ENCODE results near the gene GPR162.
A peak's percentile ranks its signal among the peaks of the same experiment; 100 is the strongest.

Gene GPR162

DNA sequence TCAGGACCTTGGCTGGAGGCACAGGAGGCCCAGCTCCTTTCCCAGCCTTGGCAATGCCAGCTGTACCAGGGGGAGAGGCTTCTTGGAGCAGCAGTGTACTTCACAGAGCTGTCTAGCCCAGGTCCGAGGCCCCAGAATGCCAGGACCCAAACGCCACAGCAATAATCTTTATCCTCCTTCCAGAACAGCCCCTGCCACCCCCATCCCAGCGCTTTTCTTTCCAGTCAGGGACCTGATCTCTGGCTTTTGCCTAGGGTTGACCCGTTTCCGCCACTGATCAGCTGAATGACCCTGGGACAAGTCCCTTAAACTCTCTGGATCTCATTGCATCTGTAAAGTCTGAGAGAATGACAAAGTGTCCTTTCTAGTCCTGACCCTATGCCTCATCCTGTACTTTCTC, 44.2 kb upstream of the GPR162 start:
- H2AK5ac ChIP-seq (ENCODE audit: low read length, severe bottlenecking) = no peak overlapping the region
- peaks cover 29 to 33% of the 10 kb centered on the region in 2 experiments for H3K27me3 ChIP-seq (ENCODE audit: control insufficient read depth in 1 of 2, insufficient read depth in 1 of 2, low read length in 2 of 2)
- peaks cover 0 to 16% of the 10 kb centered on the region in 2 experiments for H3K36me3 ChIP-seq (ENCODE audit: control insufficient read depth in 1 of 2, insufficient read depth in 2 of 2, low read depth in 1 of 2, low read length in 2 of 2)
- peaks cover 20% of the 10 kb centered on the region for H3K4me1 ChIP-seq (ENCODE audit: control insufficient read depth, insufficient read depth, low read depth, low read length)
- H2BK15ac ChIP-seq (ENCODE audit: low read depth, poor library complexity, severe bottlenecking) = peak overlapping the region; percentile 13
- H3K14ac ChIP-seq (ENCODE audit: low read length in 2 of 2) = no peak overlapping the region
- no peak overlapping the region for H4K91ac ChIP-seq (ENCODE audit: low read length)
- no peak overlapping the region for H3K23ac ChIP-seq (ENCODE audit: low read length in 2 of 2)
- no peaks in the 10 kb centered on the region for H3K9me3 ChIP-seq (ENCODE audit: control insufficient read depth, low read length)
- H3K27ac ChIP-seq (ENCODE audit: low read length, poor library complexity, severe bottlenecking) = no peak overlapping the region
- no peaks in the 10 kb centered on the region for H3K79me1 ChIP-seq (replicated peaks; ENCODE audit: low read length, poor library complexity, severe bottlenecking)
- peak overlapping the region in 1 of 2 experiments; percentile 7 for H3K4ac ChIP-seq (ENCODE audit: low read depth in 1 of 2, low read length in 2 of 2)
- H3K4me2 ChIP-seq (ENCODE audit: low read length, poor library complexity, severe bottlenecking) = no peak overlapping the region
- no peak overlapping the region for H3K18ac ChIP-seq (ENCODE audit: low read depth in 1 of 2, low read length in 2 of 2)
- H4K8ac ChIP-seq (ENCODE audit: low read length) = no peak overlapping the region
- WGBS = 99% methylated on average over 5 of the region's 5 CpGs
- H2BK5ac ChIP-seq (ENCODE audit: low read depth, low read length, poor library complexity, severe bottlenecking) = no peak overlapping the region
- H3K9ac ChIP-seq (ENCODE audit: low read length) = peak overlapping the region; percentile 78
- no peak overlapping the region for H3K4me3 ChIP-seq (ENCODE audit: insufficient read depth in 1 of 2, low read depth in 1 of 2, low read length in 2 of 2)
- DNase-seq = no peak
- no peak overlapping the region for H2BK12ac ChIP-seq (ENCODE audit: low read length in 2 of 2)
- H2AFZ ChIP-seq (ENCODE audit: low read depth, low read length) = no peak overlapping the region
- H2BK120ac ChIP-seq (ENCODE audit: low read depth, low read length) = no peak overlapping the region

DNA sequence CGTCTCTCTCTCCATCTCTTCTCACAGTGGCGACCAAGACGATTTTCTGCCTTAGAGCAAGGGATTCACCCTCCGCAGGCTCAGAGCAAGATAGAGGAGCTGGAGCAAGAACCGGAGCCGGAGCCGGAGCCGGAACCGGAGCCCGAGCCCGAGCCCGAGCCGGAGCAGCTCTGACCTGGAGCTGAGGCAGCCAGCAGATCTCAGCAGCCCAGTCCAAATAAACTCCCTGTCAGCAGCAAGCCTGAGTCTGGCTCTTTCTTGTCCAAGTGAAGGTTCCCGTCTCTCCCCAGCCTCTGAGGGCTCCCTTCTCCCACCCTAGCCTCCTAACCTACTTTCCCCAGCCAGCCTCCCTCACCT, 43.4 kb upstream of the GPR162 start:
- Histone ChIP-seq H3K4me2 (ENCODE audit: low read length, poor library complexity, severe bottlenecking) (peak overlapping the region; percentile 93), H2BK12ac (ENCODE audit: low read length in 2 of 2) (peak overlapping the region in 1 of 2 experiments; percentile 70), H3K9ac (ENCODE audit: low read length) (peak overlapping the region; percentile 78), H2AFZ (ENCODE audit: low read depth, low read length) (no peak overlapping the region), H3K14ac (ENCODE audit: low read length in 2 of 2) (no peak overlapping the region), H3K18ac (ENCODE audit: low read depth in 1 of 2, low read length in 2 of 2) (peak overlapping the region; percentile 11 to 59), H3K23ac (ENCODE audit: low read length in 2 of 2) (no peak overlapping the region), H3K27me3 (ENCODE audit: control insufficient read depth in 1 of 2, insufficient read depth in 1 of 2, low read length in 2 of 2) (peaks cover 22 to 29% of the 10 kb centered on the region in 2 experiments), H2BK5ac (ENCODE audit: low read depth, low read length, poor library complexity, severe bottlenecking) (no peak overlapping the region), H3K27ac (ENCODE audit: low read length, poor library complexity, severe bottlenecking) (peak overlapping the region; percentile 17), H3K4ac (ENCODE audit: low read depth in 1 of 2, low read length in 2 of 2) (peak overlapping the region in 1 of 2 experiments; percentile 65), H3K4me1 (ENCODE audit: control insufficient read depth, insufficient read depth, low read depth, low read length) (peaks cover 19% of the 10 kb centered on the region), H3K79me1 (replicated peaks; ENCODE audit: low read length, poor library complexity, severe bottlenecking) (no peaks in the 10 kb centered on the region), H2BK120ac (ENCODE audit: low read depth, low read length) (no peak overlapping the region), H3K9me3 (ENCODE audit: control insufficient read depth, low read length) (no peaks in the 10 kb centered on the region), H2BK15ac (ENCODE audit: low read depth, poor library complexity, severe bottlenecking) (no peak overlapping the region), H4K91ac (ENCODE audit: low read length) (no peak overlapping the region), H3K4me3 (ENCODE audit: insufficient read depth in 1 of 2, low read depth in 1 of 2, low read length in 2 of 2) (peak overlapping the region in 1 of 2 experiments; percentile 78), H4K8ac (ENCODE audit: low read length) (peak overlapping the region; percentile 12), H2AK5ac (ENCODE audit: low read length, severe bottlenecking) (no peak overlapping the region), H3K36me3 (ENCODE audit: control insufficient read depth in 1 of 2, insufficient read depth in 2 of 2, low read depth in 1 of 2, low read length in 2 of 2) (peaks cover 0 to 13% of the 10 kb centered on the region in 2 experiments)
- 24% methylated on average over 14 of the region's 14 CpGs for WGBS
- DNase-seq = peak; percentile 61

DNA sequence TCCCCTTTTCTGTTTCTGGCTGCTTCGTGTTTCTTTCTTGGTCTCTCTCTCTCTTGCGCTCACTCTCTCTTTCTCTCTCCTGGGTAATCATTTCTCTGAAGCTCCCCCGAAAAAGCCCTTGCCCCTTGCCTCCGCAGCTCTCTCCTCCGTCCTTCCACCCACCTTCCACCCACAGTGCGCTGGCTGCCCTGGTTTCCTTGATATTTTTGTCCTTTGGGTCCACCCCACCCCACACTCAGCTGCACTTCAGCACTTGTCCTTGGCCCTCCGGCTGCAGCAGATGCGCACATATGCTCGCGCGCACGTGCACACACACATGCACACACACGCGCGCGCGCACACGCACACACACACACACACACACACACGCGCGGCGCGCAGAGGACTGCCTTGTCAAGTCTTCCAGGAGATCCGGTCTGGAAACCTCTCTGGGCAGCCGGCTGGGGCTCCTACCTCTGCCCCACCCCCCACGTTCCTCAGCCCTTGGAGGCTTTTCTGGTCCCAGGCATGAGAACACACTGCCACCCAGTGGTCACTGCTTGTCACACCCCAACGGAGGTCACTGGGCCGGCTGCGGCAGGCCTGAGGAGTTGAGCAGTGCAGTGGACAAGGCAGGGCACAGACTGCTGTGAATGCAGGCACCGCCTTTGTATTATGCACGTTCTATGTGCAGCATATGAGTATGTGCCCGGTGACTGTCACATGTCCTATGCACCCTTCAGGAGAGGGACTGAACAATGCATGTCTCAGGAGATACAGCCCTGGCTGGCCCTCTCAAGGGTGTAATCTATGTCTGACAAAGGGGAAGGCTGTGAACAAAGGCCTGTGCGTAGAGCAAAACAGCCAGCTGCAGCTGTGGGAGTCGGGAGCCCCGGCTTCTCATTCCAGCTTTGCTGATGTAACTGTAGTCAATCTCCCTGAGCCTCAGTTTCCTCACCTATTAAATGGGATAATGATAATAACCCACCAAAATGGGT, 42.8 kb upstream of the GPR162 start:
- Histone ChIP-seq H3K4me1 (ENCODE audit: control insufficient read depth, insufficient read depth, low read depth, low read length) (peaks cover 12% of the 10 kb centered on the region), H2AFZ (ENCODE audit: low read depth, low read length) (peak overlapping the region; percentile 70), H3K9ac (ENCODE audit: low read length) (peak overlapping the region; percentile 78), H4K91ac (ENCODE audit: low read length) (no peak overlapping the region), H3K4me3 (ENCODE audit: insufficient read depth in 1 of 2, low read depth in 1 of 2, low read length in 2 of 2) (peak overlapping the region; percentile 59 to 78), H3K79me1 (replicated peaks; ENCODE audit: low read length, poor library complexity, severe bottlenecking) (no peaks in the 10 kb centered on the region), H3K27me3 (ENCODE audit: control insufficient read depth in 1 of 2, insufficient read depth in 1 of 2, low read length in 2 of 2) (peaks cover 19 to 23% of the 10 kb centered on the region in 2 experiments), H3K36me3 (ENCODE audit: control insufficient read depth in 1 of 2, insufficient read depth in 2 of 2, low read depth in 1 of 2, low read length in 2 of 2) (peaks cover 0 to 11% of the 10 kb centered on the region in 2 experiments), H2BK120ac (ENCODE audit: low read depth, low read length) (no peak overlapping the region), H2BK12ac (ENCODE audit: low read length in 2 of 2) (peak overlapping the region in 1 of 2 experiments; percentile 40), H3K9me3 (ENCODE audit: control insufficient read depth, low read length) (no peaks in the 10 kb centered on the region), H3K27ac (ENCODE audit: low read length, poor library complexity, severe bottlenecking) (peak overlapping the region; percentile 17), H2BK5ac (ENCODE audit: low read depth, low read length, poor library complexity, severe bottlenecking) (no peak overlapping the region), H3K4ac (ENCODE audit: low read depth in 1 of 2, low read length in 2 of 2) (peak overlapping the region in 1 of 2 experiments; percentile 65), H2BK15ac (ENCODE audit: low read depth, poor library complexity, severe bottlenecking) (no peak overlapping the region), H3K14ac (ENCODE audit: low read length in 2 of 2) (peak overlapping the region in 1 of 2 experiments; percentile 84), H3K4me2 (ENCODE audit: low read length, poor library complexity, severe bottlenecking) (peak overlapping the region; percentile 93), H3K18ac (ENCODE audit: low read depth in 1 of 2, low read length in 2 of 2) (peak overlapping the region; percentile 59 to 90), H3K23ac (ENCODE audit: low read length in 2 of 2) (peak overlapping the region in 1 of 2 experiments; percentile 19), H4K8ac (ENCODE audit: low read length) (peak overlapping the region; percentile 42), H2AK5ac (ENCODE audit: low read length, severe bottlenecking) (no peak overlapping the region)
- WGBS = 7% methylated on average over 35 of the region's 35 CpGs
- peak; percentile 93 for DNase-seq

DNA sequence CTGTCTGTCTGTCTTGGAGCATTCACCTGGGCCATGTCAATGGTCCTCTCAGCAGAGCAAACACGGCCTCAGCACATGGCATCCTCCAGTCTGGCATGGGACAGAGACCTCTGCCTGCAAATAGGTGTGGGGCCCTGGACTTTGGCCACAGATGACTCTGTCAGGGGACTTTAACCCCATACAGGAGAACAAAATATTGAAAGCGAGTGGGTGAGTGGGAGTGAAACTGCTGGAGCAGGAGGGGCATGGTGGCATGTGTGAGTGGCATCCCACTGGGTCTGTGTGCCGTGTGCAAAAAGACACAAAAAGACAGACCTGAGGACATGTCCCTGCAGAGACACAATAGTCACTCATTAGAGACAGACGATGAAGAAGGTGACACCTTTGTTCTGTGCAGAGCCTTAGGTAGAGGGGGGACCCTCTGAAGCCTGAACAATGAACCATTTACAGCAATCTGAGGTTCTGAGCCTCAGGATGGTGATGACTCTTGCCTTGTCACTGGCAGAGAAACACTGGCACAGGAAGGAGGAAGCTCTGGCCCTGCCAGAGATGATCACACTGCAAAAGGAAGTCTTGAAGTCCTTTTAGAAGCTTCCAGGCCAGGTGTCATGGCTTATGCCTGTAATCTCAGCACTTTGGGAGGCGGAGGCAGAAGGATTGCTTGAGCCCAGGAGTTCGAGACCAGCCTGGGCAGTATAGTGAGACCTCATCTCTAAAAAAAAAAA, 41.8 kb upstream of the GPR162 start:
- Histone ChIP-seq H2BK120ac (ENCODE audit: low read depth, low read length) (no peak overlapping the region), H2BK12ac (ENCODE audit: low read length in 2 of 2) (no peak overlapping the region), H3K23ac (ENCODE audit: low read length in 2 of 2) (no peak overlapping the region), H3K27me3 (ENCODE audit: control insufficient read depth in 1 of 2, insufficient read depth in 1 of 2, low read length in 2 of 2) (peaks cover 9 to 17% of the 10 kb centered on the region in 2 experiments), H3K4me1 (ENCODE audit: control insufficient read depth, insufficient read depth, low read depth, low read length) (peaks cover 10% of the 10 kb centered on the region), H4K8ac (ENCODE audit: low read length) (peak overlapping the region; percentile 66), H2AK5ac (ENCODE audit: low read length, severe bottlenecking) (no peak overlapping the region), H4K91ac (ENCODE audit: low read length) (no peak overlapping the region), H3K36me3 (ENCODE audit: control insufficient read depth in 1 of 2, insufficient read depth in 2 of 2, low read depth in 1 of 2, low read length in 2 of 2) (peaks cover 0 to 6% of the 10 kb centered on the region in 2 experiments), H3K9me3 (ENCODE audit: control insufficient read depth, low read length) (no peaks in the 10 kb centered on the region), H2AFZ (ENCODE audit: low read depth, low read length) (no peak overlapping the region), H3K4me2 (ENCODE audit: low read length, poor library complexity, severe bottlenecking) (no peak overlapping the region), H3K27ac (ENCODE audit: low read length, poor library complexity, severe bottlenecking) (no peak overlapping the region), H3K4ac (ENCODE audit: low read depth in 1 of 2, low read length in 2 of 2) (peak overlapping the region in 1 of 2 experiments; percentile 26), H3K9ac (ENCODE audit: low read length) (peak overlapping the region; percentile 21), H3K79me1 (replicated peaks; ENCODE audit: low read length, poor library complexity, severe bottlenecking) (no peaks in the 10 kb centered on the region), H3K14ac (ENCODE audit: low read length in 2 of 2) (no peak overlapping the region), H2BK5ac (ENCODE audit: low read depth, low read length, poor library complexity, severe bottlenecking) (no peak overlapping the region), H3K18ac (ENCODE audit: low read depth in 1 of 2, low read length in 2 of 2) (no peak overlapping the region), H2BK15ac (ENCODE audit: low read depth, poor library complexity, severe bottlenecking) (peak overlapping the region; percentile 52), H3K4me3 (ENCODE audit: insufficient read depth in 1 of 2, low read depth in 1 of 2, low read length in 2 of 2) (no peak overlapping the region)
- no peak for DNase-seq
- 84% methylated on average over 6 of the region's 6 CpGs for WGBS
